ENCODE measurements around the gene ALDH1B1. TPM values are rescaled to one million over a fixed set of nuclear protein-coding genes. Genes with fewer than 3 reads are reported as not detected.

The ALDH1B1 gene
- total and polyA plus RNA-seq, 9 of the 15 experiments (the other 6 are each of a cell fraction or from before 2014, with no cell fraction given) = 8.6 to 46.5 (median 30.8) TPM

- Histone ChIP-seq H3K27ac (ENCODE audit: extremely low read depth, low read depth, low read length) (peak overlapping the region; percentile 40), H3K79me2 (ENCODE audit: control insufficient read depth, insufficient read depth, low read length) (no peaks in the 10 kb centered on the region), H4K20me1 (replicated peaks; ENCODE audit: control insufficient read depth, insufficient read depth, low read length) (no peaks in the 10 kb centered on the region), H3K9me1 (ENCODE audit: control insufficient read depth, insufficient read depth, low read length) (no peaks in the 10 kb centered on the region), H3K9ac (ENCODE audit: insufficient read depth in 1 of 2, low read depth in 2 of 2, low read length in 2 of 2) (peak overlapping the region in 1 of 2 experiments; percentile 50; a peak in 2 of 4 replicates), H3K27me3 (ENCODE audit: control insufficient read depth in 2 of 2, insufficient read depth in 2 of 2, low read length in 2 of 2) (peaks cover 0 to 5% of the 10 kb centered on the region in 2 experiments; a peak in 1 of 5 replicates), H3K9me3 (replicated peaks; ENCODE audit: control insufficient read depth, insufficient read depth, low read depth, low read length) (no peaks in the 10 kb centered on the region), H3K4me2 (ENCODE audit: insufficient read depth, low read length) (peak overlapping the region; percentile 63; the same call in 1 of the 2 replicates), H3K36me3 (ENCODE audit: control insufficient read depth, insufficient read depth, low read length) (no peaks in the 10 kb centered on the region), H3K4me3 (no peak overlapping the region), H3K4me1 (replicated peaks in 1 of 2; ENCODE audit: control insufficient read depth in 2 of 2, insufficient read depth in 2 of 2, low read length in 2 of 2) (peaks cover 13 to 16% of the 10 kb centered on the region in 2 experiments; a peak in 3 of 5 replicates), H2AFZ (ENCODE audit: low read depth, low read length) (peak overlapping the region; percentile 75)
- in situ Hi-C loops (cut with MboI) (no loop called here), intact Hi-C loops (cut with micrococcal nuclease) (no loop called here)
- no peak for DNase-seq (ENCODE audit: extremely low read depth in 1 of 4, low spot score in 3 of 4)
- POLR2A ChIA-PET = interaction anchor here (0.6 to 1.2 kb wide), 3 partner anchors 9 to 17 kb away, joined by 3 to 5 read pairs (median 3); no protein-coding TSS in a partner anchor
- CTCF ChIA-PET (ENCODE audit: low intra/inter-chr PET ratio) = interaction anchor here (0.7 kb wide), 1 partner anchor 800 kb away, joined by 3 read pairs; no protein-coding TSS in a partner anchor
- FAIRE-seq = peak; percentile 15
- peak; percentile 25; the same call in 2 of the 3 replicates for ATAC-seq
- WGBS (ENCODE audit: insufficient coverage, low coverage, missing lambda C conversion rate) = 30% methylated on average over 6 of the region's 6 CpGs
- no TSS peak for BruUV-seq (replicated peaks)
- TF ChIP-seq CBX8 (IDR thresholded peaks at IDR 0.05; ENCODE audit: borderline replicate concordance, extremely low read depth, low read depth, low read length, poor library complexity, severe bottlenecking) = no peak
- peak in 1 of 2 experiments; percentile 47; a peak in 1 of 4 replicates for TF ChIP-seq KDM1A (IDR thresholded peaks at IDR 0.05)
- TF ChIP-seq PCBP2 (IDR thresholded peaks at IDR 0.05; ENCODE audit: low read depth, low read length, poor library complexity, severe bottlenecking) = no peak
- no peak for TF ChIP-seq CBX5 (IDR thresholded peaks at IDR 0.05; ENCODE audit: borderline replicate concordance, low read depth)
- TF ChIP-seq, protein P1, sequence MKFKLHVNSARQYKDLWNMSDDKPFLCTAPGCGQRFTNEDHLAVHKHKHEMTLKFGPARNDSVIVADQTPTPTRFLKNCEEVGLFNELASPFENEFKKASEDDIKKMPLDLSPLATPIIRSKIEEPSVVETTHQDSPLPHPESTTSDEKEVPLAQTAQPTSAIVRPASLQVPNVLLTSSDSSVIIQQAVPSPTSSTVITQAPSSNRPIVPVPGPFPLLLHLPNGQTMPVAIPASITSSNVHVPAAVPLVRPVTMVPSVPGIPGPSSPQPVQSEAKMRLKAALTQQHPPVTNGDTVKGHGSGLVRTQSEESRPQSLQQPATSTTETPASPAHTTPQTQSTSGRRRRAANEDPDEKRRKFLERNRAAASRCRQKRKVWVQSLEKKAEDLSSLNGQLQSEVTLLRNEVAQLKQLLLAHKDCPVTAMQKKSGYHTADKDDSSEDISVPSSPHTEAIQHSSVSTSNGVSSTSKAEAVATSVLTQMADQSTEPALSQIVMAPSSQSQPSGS (CRISPR knock-in tag; IDR thresholded peaks at IDR 0.05) = no peak
- TF ChIP-seq ZNF24 (IDR thresholded peaks at IDR 0.05) = no peak
- TF ChIP-seq, protein P2, sequence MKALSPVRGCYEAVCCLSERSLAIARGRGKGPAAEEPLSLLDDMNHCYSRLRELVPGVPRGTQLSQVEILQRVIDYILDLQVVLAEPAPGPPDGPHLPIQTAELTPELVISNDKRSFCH (CRISPR knock-in tag; IDR thresholded peaks at IDR 0.05) = no peak
- TF ChIP-seq, protein P2 (tag; IDR thresholded peaks at IDR 0.05) = 0 out of 2 replicates have a peak, but pooled peaks have one; percentile 25
- no peak for TF ChIP-seq ASH1L (IDR thresholded peaks at IDR 0.05; ENCODE audit: borderline replicate concordance, low read depth, partially characterized antibody)
- no peak for TF ChIP-seq ZNF696 (CRISPR knock-in tag; conservative IDR thresholded peaks at IDR 0.05)
- TF ChIP-seq, protein P3, sequence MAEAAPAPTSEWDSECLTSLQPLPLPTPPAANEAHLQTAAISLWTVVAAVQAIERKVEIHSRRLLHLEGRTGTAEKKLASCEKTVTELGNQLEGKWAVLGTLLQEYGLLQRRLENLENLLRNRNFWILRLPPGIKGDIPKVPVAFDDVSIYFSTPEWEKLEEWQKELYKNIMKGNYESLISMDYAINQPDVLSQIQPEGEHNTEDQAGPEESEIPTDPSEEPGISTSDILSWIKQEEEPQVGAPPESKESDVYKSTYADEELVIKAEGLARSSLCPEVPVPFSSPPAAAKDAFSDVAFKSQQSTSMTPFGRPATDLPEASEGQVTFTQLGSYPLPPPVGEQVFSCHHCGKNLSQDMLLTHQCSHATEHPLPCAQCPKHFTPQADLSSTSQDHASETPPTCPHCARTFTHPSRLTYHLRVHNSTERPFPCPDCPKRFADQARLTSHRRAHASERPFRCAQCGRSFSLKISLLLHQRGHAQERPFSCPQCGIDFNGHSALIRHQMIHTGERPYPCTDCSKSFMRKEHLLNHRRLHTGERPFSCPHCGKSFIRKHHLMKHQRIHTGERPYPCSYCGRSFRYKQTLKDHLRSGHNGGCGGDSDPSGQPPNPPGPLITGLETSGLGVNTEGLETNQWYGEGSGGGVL (CRISPR knock-in tag; IDR thresholded peaks at IDR 0.05) = no peak
- no peak for TF ChIP-seq CSDE1 (IDR thresholded peaks at IDR 0.05)
- 0 out of 2 replicates have a peak, but pooled peaks have one; percentile 21 for TF ChIP-seq BACH1 (tag; IDR thresholded peaks at IDR 0.05)
- no peak for TF ChIP-seq ARHGAP35 (IDR thresholded peaks at IDR 0.05; ENCODE audit: partially characterized antibody)
- 0 out of 2 replicates have a peak, but pooled peaks have one; percentile 12 for TF ChIP-seq ESRRA (IDR thresholded peaks at IDR 0.05; ENCODE audit: borderline replicate concordance, low read depth)
- no peak for TF ChIP-seq NCOA4 (IDR thresholded peaks at IDR 0.05; ENCODE audit: partially characterized antibody)
- TF ChIP-seq POLR2B (IDR thresholded peaks at IDR 0.05; ENCODE audit: low read depth, partially characterized antibody) = no peak
- TF ChIP-seq FIP1L1 (IDR thresholded peaks at IDR 0.05; ENCODE audit: low read depth, low read length, poor library complexity, severe bottlenecking) = no peak
Measured at GRCh38 chr9:38380230-38380871, 12.2 kb upstream of the ALDH1B1 start.
